GM18505 (cell line): ENCODE results near the gene PARD3B.
"Not testable (repeated sequence)": the region's sequence is repeated elsewhere in the genome, so short reads cannot be mapped to it uniquely, and the experiment has no call there.

ENCODE experiments used
- ATAC-seq: cut with Tn5 transposase; IDR thresholded peaks from one replicate; pipeline ENCODE4 v1.9.1; 2021; ENCODE audit not compliant: unreplicated experiment
- POLR2A ChIP-seq: IDR thresholded peaks from 4 replicates; pipeline ENCODE4 v1.6.1; 2011; ENCODE audit warnings: borderline replicate concordance; ENCODE audit not compliant: insufficient read depth, insufficient read length; ENCODE audit errors: extremely low read depth

PARD3B gene

GRCh38 chr2:205474741-205475415, 929.6 kb downstream of the PARD3B start:
- no peak for TF ChIP-seq POLR2A
- ATAC-seq: no peak

GRCh38 chr2:205475416-205475768, 930.1 kb downstream of the PARD3B start:
- ATAC-seq: no peak
- no peak for TF ChIP-seq POLR2A

- no peak for TF ChIP-seq POLR2A
- no peak for ATAC-seq
These were observed 931.9 kb downstream of the PARD3B start for GRCh38 chr2:205477016-205477705.

- TF ChIP-seq POLR2A: no peak
- ATAC-seq: no peak
These were observed 936.6 kb downstream of the PARD3B start for GRCh38 chr2:205481861-205482260.

GRCh38 chr2:205482399-205483081, 937.3 kb downstream of the PARD3B start:
- TF ChIP-seq POLR2A: no peak
- ATAC-seq: no peak

GRCh38 chr2:205483095-205483494, 937.8 kb downstream of the PARD3B start:
- no peak for ATAC-seq
- no peak for TF ChIP-seq POLR2A

- TF ChIP-seq POLR2A: no peak
- ATAC-seq: no peak
These were observed 938.9 kb downstream of the PARD3B start for GRCh38 chr2:205484215-205484614.

GRCh38 chr2:205484764-205485163, 939.5 kb downstream of the PARD3B start:
- no peak for TF ChIP-seq POLR2A
- ATAC-seq: no peak

GRCh38 chr2:205493528-205493927, 948.3 kb downstream of the PARD3B start:
- ATAC-seq: not testable (repeated sequence)

- TF ChIP-seq POLR2A: no peak
- ATAC-seq: no peak
These were observed 949.4 kb downstream of the PARD3B start for GRCh38 chr2:205494537-205495235.

GRCh38 chr2:205495819-205496218, 950.5 kb downstream of the PARD3B start:
- no peak for ATAC-seq
- no peak for TF ChIP-seq POLR2A

GRCh38 chr2:205496370-205496769, 951.1 kb downstream of the PARD3B start:
- TF ChIP-seq POLR2A: no peak
- no peak for ATAC-seq

- no peak for ATAC-seq
- TF ChIP-seq POLR2A: no peak
These were observed 951.5 kb downstream of the PARD3B start for GRCh38 chr2:205496772-205497171.
